GM06990 (cell line): ENCODE measurements around the gene WDR73.
A peak's percentile ranks its signal among the peaks of the same experiment; 100 is the strongest.

Source experiments
- DNase-seq: peaks from one replicate; pipeline ENCODE4 v3.0.0-alpha.2; 2011; ENCODE audit not compliant: insufficient read length; ENCODE audit errors: extremely low read depth
- H3K27me3 ChIP-seq: replicated peaks from 2 replicates; pipeline ENCODE4 v1.6.0; 2011; ENCODE audit warnings: low read length; ENCODE audit not compliant: control insufficient read depth, insufficient read depth
- H3K36me3 ChIP-seq: 2 replicates; pipeline ENCODE4 v1.5.1; 2011; ENCODE audit warnings: low read length; ENCODE audit not compliant: control insufficient read depth, insufficient read depth
- H3K4me3 ChIP-seq: replicated peaks from 2 replicates; pipeline ENCODE4 v1.5.1; 2011; ENCODE audit warnings: low read depth, mild to moderate bottlenecking, control low read depth, low read length
- TF ChIP-seq, protein P1 (sequence below): IDR thresholded peaks from 2 replicates; pipeline ENCODE4 v1.5.1; 2011; ENCODE audit warnings: low read length, control low read depth, mild to moderate bottlenecking, inconsistent platforms; ENCODE audit not compliant: insufficient read depth, poor library complexity, severe bottlenecking

The WDR73 gene

DNA sequence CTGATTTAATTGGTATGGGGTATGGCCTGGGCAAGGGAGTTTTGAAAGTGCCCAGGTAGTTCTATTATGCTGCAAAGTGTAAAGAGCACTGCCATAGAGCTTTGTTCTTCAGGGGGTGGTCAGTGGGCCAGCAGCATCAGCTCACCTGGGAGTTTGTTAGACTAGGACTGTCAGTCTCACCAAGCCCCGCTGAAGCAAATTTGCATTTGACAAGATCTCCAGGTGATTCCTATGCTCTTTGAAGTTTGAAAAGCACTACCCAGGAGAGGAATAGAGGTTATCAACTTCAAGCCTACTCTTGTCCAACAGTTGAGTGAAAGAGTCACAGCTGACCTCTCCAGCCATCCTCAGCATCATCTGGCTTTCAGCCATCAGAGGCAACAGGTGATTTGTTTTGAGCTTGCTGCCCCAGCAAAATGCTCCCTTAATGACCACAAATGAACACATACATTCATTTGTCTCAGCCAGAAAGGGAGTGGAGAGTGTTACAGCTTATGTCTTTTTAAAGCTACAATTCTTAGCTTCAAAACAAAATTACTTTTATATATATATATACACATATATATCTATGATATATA is 45.3 kb downstream of the WDR73 start:
- no peak overlapping the region for H3K4me3 ChIP-seq
- no peak for DNase-seq
- H3K36me3 ChIP-seq = peaks cover 8% of the 10 kb centered on the region
- H3K27me3 ChIP-seq = no peaks in the 10 kb centered on the region
- TF ChIP-seq, protein P1, sequence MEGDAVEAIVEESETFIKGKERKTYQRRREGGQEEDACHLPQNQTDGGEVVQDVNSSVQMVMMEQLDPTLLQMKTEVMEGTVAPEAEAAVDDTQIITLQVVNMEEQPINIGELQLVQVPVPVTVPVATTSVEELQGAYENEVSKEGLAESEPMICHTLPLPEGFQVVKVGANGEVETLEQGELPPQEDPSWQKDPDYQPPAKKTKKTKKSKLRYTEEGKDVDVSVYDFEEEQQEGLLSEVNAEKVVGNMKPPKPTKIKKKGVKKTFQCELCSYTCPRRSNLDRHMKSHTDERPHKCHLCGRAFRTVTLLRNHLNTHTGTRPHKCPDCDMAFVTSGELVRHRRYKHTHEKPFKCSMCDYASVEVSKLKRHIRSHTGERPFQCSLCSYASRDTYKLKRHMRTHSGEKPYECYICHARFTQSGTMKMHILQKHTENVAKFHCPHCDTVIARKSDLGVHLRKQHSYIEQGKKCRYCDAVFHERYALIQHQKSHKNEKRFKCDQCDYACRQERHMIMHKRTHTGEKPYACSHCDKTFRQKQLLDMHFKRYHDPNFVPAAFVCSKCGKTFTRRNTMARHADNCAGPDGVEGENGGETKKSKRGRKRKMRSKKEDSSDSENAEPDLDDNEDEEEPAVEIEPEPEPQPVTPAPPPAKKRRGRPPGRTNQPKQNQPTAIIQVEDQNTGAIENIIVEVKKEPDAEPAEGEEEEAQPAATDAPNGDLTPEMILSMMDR = no peak

DNA sequence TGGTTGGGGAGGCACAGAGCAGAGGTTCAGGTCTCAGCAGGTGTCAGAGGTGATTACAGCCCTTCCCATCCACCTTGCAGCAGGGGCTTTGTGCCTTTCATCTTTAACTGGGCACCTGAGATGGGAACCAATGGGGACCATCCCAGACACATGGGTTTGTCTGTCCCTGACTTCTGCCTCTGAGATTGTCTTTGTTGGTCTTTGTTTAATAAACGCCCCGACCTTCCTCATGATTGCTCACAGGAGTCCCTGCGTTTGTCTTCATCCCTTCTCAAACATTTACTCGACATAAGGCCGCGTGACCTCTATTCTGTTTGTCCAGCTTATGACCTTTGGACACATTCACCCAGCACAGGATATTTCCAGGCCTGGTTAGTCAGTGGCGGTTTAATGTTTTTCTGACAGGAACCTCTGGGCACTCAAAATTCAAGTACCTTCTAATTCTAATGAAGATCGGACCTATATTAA is 47.4 kb downstream of the WDR73 start:
- TF ChIP-seq, protein P1 = no peak
- Histone ChIP-seq H3K27me3 (no peaks in the 10 kb centered on the region), H3K36me3 (peaks cover 8% of the 10 kb centered on the region), H3K4me3 (no peak overlapping the region)
- no peak for DNase-seq

DNA sequence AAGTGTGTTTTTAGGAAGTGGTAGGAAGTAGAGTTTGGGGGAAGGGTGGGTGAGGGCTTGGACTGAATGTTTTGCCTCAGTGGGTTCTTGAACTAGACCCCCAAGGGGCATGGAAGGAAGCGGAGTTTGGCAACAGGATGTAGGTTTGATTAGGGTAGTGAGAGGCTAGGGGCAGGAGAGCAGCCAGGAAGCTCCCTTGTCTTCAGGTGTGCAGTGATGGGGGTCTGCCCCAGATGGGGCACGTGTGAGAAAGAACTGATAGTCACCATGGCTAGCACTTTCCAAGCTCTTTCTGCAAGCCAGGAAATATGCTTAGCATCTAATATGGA is 48.6 kb downstream of the WDR73 start:
- Histone ChIP-seq H3K36me3 (peaks cover 8% of the 10 kb centered on the region), H3K27me3 (no peaks in the 10 kb centered on the region), H3K4me3 (peak overlapping the region; percentile 41)
- TF ChIP-seq, protein P1 = no peak
- DNase-seq = no peak

DNA sequence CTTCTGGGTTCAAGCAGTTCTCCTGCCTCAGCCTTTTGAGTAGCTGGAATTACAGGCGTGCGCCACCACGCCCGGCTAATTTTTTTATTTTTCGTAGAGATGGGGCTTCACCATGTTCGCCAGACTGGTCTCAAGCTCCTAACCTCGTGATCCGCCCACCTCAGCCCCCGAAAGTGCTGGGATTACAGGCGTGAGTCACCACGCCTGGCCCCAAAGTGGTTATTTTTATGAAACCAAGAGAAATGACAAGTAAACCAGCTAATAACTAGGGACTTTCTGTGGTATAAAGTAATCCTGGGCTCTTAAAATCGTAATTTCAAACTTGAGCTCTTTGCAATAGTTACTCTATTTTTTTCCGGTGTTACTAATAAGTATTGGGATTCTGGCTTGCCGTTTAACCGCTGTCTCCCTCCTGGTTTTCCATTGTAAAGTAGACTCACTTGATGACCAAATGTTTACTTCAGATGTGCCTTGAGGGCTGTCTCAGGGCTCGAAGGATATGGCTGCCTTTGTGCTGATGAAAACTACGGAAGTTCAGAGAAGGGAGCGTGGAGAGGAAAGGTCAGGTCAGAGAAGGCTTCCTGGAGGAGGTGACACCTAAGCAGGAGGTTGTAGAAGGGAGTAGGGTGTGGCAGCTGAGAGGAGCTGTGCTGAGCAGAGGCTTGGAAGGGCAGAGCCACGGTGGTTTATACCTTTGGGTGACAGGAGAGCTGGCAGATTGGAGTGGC is 49.1 kb downstream of the WDR73 start:
- H3K36me3 ChIP-seq = peaks cover 8% of the 10 kb centered on the region
- peak; percentile 56 for DNase-seq
- TF ChIP-seq, protein P1 = no peak
- H3K27me3 ChIP-seq = no peaks in the 10 kb centered on the region
- H3K4me3 ChIP-seq = peak overlapping the region; percentile 41

DNA sequence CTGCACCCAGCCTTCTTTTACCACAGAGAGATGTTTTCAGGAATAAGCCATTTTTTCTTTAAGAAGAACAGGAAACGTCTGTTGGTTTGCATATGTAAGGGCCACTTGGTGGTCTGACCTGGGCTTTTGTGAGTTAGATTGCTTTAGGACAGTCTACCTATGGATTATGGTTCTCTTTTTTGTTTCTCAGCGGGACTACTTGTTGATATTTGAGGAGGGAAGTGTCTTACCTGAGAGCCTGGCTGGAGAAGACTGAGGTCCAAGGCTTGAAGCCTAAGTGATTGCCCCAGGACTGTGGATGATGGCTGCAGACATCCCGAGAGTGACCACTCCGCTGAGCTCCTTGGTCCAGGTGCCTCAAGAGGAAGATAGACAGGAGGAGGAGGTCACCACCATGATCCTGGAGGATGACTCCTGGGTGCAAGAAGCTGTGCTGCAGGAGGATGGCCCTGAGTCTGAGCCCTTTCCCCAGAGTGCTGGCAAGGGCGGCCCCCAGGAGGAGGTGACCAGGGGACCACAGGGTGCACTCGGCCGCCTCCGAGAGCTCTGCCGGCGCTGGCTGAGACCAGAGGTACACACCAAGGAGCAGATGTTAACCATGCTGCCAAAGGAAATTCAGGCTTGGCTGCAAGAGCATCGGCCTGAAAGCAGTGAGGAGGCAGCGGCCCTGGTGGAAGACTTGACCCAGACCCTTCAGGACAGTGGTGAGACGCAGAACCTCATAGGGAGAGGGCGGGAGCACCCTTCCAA is 50.3 kb downstream of the WDR73 start:
- peaks cover 6% of the 10 kb centered on the region for H3K36me3 ChIP-seq
- no peak for DNase-seq
- H3K4me3 ChIP-seq = no peak overlapping the region
- no peaks in the 10 kb centered on the region for H3K27me3 ChIP-seq
- TF ChIP-seq, protein P1 = no peak
